ENCODE data around the gene ADGRV1. TPM values are rescaled to one million over a fixed set of nuclear protein-coding genes. Genes with fewer than 3 reads are reported as not detected.
A peak's percentile ranks its signal among the peaks of the same experiment; 100 is the strongest.

The ADGRV1 gene
- total and polyA plus RNA-seq, 7 donors = 0.05 to 0.83 (median 0.11) TPM; not detected in 1

DNA sequence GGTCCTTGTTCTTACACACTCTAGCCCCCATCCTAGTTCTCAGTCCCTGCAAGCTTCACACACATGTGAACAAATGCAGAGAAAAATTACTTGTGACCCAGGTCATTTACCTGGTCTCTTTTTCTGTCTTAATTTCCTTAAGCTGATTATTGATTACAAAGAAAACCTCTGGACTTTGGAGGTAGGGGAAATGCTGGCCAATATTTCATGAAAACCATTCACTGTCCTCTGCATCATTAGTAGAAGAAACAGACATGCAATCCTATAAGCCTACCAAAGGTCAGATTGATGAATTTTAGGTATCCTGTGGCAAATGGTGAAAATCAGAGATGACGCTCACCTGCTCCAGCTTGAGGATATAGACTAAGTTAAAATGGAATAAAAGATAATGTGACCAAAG, 457.7 kb downstream of the ADGRV1 start:
- no peaks in the 10 kb centered on the region for H3K27me3 ChIP-seq (ENCODE audit: insufficient read depth in 3 of 3, low read length in 2 of 3)
- peak overlapping the region; percentile 58 for H3K4me3 ChIP-seq
- 97 to 100% (median 97%) methylated on average over 1 of the region's 1 CpG for WGBS, 3 donors
- H3K9me3 ChIP-seq = no peaks in the 10 kb centered on the region
- no peaks in the 10 kb centered on the region for H3K36me3 ChIP-seq (ENCODE audit: insufficient read depth in 1 of 2, low read depth in 1 of 2)
- H3K27ac ChIP-seq = peak overlapping the region; percentile 63
- H3K4me1 ChIP-seq = peaks cover 24% of the 10 kb centered on the region
- DNase-seq (no peak), ATAC-seq (no peak)
- intact Hi-C loops (cut with DNase I) = no loop called here
- TF ChIP-seq, protein P1, sequence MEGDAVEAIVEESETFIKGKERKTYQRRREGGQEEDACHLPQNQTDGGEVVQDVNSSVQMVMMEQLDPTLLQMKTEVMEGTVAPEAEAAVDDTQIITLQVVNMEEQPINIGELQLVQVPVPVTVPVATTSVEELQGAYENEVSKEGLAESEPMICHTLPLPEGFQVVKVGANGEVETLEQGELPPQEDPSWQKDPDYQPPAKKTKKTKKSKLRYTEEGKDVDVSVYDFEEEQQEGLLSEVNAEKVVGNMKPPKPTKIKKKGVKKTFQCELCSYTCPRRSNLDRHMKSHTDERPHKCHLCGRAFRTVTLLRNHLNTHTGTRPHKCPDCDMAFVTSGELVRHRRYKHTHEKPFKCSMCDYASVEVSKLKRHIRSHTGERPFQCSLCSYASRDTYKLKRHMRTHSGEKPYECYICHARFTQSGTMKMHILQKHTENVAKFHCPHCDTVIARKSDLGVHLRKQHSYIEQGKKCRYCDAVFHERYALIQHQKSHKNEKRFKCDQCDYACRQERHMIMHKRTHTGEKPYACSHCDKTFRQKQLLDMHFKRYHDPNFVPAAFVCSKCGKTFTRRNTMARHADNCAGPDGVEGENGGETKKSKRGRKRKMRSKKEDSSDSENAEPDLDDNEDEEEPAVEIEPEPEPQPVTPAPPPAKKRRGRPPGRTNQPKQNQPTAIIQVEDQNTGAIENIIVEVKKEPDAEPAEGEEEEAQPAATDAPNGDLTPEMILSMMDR (IDR thresholded peaks at IDR 0.05) = no peak

DNA sequence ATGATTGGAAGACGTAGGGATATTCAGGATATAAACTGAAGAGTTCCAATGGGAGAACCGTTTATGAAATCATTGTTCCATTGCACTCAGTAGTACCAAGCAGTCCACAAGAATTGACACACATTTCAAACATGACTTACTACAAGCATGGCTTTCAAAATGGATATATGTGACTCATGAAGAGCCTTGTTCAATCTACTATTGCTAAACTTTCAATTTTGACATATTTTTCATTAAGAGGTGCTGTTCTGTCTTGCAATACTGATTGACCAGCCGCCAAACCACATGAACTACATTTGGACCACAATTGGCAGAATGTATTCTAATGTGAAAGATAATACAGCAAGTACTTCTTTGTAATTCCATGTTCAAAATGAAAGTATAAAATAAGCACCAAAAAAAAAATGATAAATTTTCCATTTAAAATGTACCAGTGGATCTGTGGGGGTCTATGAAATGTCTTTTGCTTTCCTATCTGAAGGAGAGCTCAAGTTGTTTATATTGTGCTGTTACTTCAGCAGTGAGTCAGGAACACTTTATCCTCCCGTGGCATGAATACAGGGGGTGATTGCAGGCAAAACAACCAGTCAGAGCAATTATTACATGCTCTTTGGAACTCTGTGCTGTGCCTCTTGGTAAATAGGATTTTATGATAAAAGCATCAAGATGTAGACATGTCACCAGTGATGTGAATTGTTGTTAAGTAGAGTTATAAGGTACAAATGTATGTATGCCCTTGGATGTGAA, 458.5 kb downstream of the ADGRV1 start:
- no peak for DNase-seq
- peak; percentile 73 to 93 (median 82) for ATAC-seq
- intact Hi-C loops (cut with DNase I) = no loop called here
- H3K36me3 ChIP-seq (ENCODE audit: insufficient read depth in 1 of 2, low read depth in 1 of 2) = no peaks in the 10 kb centered on the region
- 41 to 52% (median 48%) methylated on average over 4 of the region's 4 CpGs for WGBS, 3 donors
- no peaks in the 10 kb centered on the region for H3K27me3 ChIP-seq (ENCODE audit: insufficient read depth in 3 of 3, low read length in 2 of 3)
- peak overlapping the region; percentile 63 for H3K27ac ChIP-seq
- TF ChIP-seq, protein P1 (IDR thresholded peaks at IDR 0.05) = no peak
- peak overlapping the region; percentile 58 for H3K4me3 ChIP-seq
- no peaks in the 10 kb centered on the region for H3K9me3 ChIP-seq
- peaks cover 30% of the 10 kb centered on the region for H3K4me1 ChIP-seq

GRCh38 chr5:91018200-91018599, 459.6 kb downstream of the ADGRV1 start:
- H3K4me1 ChIP-seq = peaks cover 38% of the 10 kb centered on the region
- H3K36me3 ChIP-seq (ENCODE audit: insufficient read depth in 1 of 2, low read depth in 1 of 2) = no peaks in the 10 kb centered on the region
- DNase-seq = no peak
- 11 to 17% (median 16%) methylated on average over 1 of the region's 1 CpG for WGBS, 3 donors
- ATAC-seq = peak; percentile 73 to 82 (median 75)
- intact Hi-C loops (cut with DNase I) = no loop called here
- peak overlapping the region; percentile 63 for H3K27ac ChIP-seq
- H3K4me3 ChIP-seq = peak overlapping the region; percentile 58
- H3K9me3 ChIP-seq = no peaks in the 10 kb centered on the region
- no peaks in the 10 kb centered on the region for H3K27me3 ChIP-seq (ENCODE audit: insufficient read depth in 3 of 3, low read length in 2 of 3)
- TF ChIP-seq, protein P1 (IDR thresholded peaks at IDR 0.05) = no peak

GRCh38 chr5:91018712-91019371, 460.2 kb downstream of the ADGRV1 start:
- Histone ChIP-seq H3K36me3 (ENCODE audit: insufficient read depth in 1 of 2, low read depth in 1 of 2) (no peaks in the 10 kb centered on the region), H3K4me1 (peaks cover 44% of the 10 kb centered on the region), H3K4me3 (no peak overlapping the region), H3K9me3 (no peaks in the 10 kb centered on the region), H3K27ac (peak overlapping the region; percentile 63), H3K27me3 (ENCODE audit: insufficient read depth in 3 of 3, low read length in 2 of 3) (no peaks in the 10 kb centered on the region)
- ATAC-seq (peak in 3 of 4 donors; percentile 40 to 66 (median 66)), DNase-seq (no peak)
- TF ChIP-seq, protein P1 (IDR thresholded peaks at IDR 0.05) = no peak
- 34 to 51% (median 41%) methylated on average over 4 of the region's 4 CpGs for WGBS, 3 donors
- intact Hi-C loops (cut with DNase I) = no loop called here
